ENCODE data around the gene FAF1.

DNA sequence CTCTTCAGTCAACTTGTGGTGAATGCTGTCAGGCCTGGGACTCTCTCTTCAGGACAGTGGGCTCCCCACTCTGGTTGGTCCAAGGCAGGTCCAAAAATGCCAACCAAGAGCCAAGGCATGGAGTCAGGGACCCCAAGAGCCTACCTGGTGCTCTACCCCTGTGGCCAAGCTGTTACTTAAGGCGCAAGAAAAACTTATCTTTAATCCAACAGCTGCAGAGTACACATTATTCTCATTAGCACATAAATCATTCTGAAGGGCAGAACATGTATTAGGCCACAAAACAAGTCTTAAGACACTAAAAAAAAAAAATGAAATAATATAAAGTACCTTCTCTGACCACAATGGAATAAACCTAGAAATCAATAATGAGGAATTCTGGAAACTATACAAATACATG is 65.7 kb downstream of the FAF1 start:
- TF ChIP-seq POLR2A (IDR thresholded peaks at IDR 0.05): no peak
- TF ChIP-seq, protein P1, sequence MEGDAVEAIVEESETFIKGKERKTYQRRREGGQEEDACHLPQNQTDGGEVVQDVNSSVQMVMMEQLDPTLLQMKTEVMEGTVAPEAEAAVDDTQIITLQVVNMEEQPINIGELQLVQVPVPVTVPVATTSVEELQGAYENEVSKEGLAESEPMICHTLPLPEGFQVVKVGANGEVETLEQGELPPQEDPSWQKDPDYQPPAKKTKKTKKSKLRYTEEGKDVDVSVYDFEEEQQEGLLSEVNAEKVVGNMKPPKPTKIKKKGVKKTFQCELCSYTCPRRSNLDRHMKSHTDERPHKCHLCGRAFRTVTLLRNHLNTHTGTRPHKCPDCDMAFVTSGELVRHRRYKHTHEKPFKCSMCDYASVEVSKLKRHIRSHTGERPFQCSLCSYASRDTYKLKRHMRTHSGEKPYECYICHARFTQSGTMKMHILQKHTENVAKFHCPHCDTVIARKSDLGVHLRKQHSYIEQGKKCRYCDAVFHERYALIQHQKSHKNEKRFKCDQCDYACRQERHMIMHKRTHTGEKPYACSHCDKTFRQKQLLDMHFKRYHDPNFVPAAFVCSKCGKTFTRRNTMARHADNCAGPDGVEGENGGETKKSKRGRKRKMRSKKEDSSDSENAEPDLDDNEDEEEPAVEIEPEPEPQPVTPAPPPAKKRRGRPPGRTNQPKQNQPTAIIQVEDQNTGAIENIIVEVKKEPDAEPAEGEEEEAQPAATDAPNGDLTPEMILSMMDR (IDR thresholded peaks at IDR 0.05): no peak
